Measurements from ENCODE around the gene FERD3L. TPM values are rescaled to one million over a fixed set of nuclear protein-coding genes. Genes with fewer than 3 reads are reported as not detected.
"Not testable (repeated sequence)": the region's sequence is repeated elsewhere in the genome, so short reads cannot be mapped to it uniquely, and the experiment has no call there.

FERD3L gene, protein sequence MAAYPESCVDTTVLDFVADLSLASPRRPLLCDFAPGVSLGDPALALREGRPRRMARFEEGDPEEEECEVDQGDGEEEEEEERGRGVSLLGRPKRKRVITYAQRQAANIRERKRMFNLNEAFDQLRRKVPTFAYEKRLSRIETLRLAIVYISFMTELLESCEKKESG
- total RNA-seq: not detected
- polyA plus RNA-seq: not detected

DNA sequence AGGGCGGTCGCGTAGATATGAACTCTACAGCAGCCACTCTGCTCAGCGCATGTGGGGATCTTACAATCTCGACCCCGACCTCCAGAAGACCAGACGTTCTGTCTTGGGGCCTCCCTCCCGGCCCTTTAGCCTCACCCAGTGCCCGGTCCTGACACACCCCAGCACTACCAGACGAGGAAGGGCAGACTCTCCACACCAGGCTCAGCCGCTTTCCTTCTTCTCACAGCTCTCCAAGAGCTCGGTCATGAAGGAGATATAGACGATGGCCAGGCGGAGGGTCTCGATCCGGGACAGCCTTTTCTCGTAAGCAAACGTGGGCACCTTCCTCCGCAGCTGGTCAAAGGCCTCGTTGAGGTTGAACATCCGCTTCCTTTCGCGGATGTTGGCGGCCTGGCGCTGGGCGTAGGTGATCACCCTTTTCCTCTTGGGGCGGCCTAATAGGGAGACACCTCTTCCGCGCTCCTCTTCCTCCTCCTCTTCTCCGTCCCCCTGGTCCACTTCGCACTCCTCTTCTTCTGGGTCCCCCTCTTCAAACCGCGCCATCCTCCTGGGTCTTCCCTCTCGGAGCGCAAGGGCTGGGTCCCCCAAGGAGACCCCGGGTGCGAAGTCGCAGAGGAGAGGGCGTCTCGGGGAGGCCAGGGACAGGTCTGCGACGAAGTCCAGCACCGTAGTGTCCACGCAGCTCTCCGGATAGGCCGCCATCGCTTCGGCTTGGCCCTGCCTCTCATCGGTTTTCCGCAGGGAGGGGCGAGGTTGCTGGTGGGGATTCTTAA lies at the start of gene FERD3L:
TSS of gene FERD3L (minus strand) at position 761 of the 773 bp plus-strand sequence. CDS start at position 702, 59 bp downstream.
- TF ChIP-seq, protein P1, sequence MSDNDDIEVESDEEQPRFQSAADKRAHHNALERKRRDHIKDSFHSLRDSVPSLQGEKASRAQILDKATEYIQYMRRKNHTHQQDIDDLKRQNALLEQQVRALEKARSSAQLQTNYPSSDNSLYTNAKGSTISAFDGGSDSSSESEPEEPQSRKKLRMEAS (IDR thresholded peaks at IDR 0.05): no peak
- TF ChIP-seq, protein P2, sequence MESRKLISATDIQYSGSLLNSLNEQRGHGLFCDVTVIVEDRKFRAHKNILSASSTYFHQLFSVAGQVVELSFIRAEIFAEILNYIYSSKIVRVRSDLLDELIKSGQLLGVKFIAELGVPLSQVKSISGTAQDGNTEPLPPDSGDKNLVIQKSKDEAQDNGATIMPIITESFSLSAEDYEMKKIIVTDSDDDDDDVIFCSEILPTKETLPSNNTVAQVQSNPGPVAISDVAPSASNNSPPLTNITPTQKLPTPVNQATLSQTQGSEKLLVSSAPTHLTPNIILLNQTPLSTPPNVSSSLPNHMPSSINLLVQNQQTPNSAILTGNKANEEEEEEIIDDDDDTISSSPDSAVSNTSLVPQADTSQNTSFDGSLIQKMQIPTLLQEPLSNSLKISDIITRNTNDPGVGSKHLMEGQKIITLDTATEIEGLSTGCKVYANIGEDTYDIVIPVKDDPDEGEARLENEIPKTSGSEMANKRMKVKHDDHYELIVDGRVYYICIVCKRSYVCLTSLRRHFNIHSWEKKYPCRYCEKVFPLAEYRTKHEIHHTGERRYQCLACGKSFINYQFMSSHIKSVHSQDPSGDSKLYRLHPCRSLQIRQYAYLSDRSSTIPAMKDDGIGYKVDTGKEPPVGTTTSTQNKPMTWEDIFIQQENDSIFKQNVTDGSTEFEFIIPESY (IDR thresholded peaks at IDR 0.05): no peak
- TF ChIP-seq, protein P3, sequence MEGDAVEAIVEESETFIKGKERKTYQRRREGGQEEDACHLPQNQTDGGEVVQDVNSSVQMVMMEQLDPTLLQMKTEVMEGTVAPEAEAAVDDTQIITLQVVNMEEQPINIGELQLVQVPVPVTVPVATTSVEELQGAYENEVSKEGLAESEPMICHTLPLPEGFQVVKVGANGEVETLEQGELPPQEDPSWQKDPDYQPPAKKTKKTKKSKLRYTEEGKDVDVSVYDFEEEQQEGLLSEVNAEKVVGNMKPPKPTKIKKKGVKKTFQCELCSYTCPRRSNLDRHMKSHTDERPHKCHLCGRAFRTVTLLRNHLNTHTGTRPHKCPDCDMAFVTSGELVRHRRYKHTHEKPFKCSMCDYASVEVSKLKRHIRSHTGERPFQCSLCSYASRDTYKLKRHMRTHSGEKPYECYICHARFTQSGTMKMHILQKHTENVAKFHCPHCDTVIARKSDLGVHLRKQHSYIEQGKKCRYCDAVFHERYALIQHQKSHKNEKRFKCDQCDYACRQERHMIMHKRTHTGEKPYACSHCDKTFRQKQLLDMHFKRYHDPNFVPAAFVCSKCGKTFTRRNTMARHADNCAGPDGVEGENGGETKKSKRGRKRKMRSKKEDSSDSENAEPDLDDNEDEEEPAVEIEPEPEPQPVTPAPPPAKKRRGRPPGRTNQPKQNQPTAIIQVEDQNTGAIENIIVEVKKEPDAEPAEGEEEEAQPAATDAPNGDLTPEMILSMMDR (IDR thresholded peaks at IDR 0.05; ENCODE audit: low read depth, low read length, missing input control): no peak
- TF ChIP-seq EGR1 (IDR thresholded peaks at IDR 0.05; ENCODE audit: low read depth in 2 of 2) (no peak), FOXA1 (IDR thresholded peaks at IDR 0.05) (no peak), HNF4A (conservative IDR thresholded peaks at IDR 0.05) (no peak)
- TF ChIP-seq, protein P4, sequence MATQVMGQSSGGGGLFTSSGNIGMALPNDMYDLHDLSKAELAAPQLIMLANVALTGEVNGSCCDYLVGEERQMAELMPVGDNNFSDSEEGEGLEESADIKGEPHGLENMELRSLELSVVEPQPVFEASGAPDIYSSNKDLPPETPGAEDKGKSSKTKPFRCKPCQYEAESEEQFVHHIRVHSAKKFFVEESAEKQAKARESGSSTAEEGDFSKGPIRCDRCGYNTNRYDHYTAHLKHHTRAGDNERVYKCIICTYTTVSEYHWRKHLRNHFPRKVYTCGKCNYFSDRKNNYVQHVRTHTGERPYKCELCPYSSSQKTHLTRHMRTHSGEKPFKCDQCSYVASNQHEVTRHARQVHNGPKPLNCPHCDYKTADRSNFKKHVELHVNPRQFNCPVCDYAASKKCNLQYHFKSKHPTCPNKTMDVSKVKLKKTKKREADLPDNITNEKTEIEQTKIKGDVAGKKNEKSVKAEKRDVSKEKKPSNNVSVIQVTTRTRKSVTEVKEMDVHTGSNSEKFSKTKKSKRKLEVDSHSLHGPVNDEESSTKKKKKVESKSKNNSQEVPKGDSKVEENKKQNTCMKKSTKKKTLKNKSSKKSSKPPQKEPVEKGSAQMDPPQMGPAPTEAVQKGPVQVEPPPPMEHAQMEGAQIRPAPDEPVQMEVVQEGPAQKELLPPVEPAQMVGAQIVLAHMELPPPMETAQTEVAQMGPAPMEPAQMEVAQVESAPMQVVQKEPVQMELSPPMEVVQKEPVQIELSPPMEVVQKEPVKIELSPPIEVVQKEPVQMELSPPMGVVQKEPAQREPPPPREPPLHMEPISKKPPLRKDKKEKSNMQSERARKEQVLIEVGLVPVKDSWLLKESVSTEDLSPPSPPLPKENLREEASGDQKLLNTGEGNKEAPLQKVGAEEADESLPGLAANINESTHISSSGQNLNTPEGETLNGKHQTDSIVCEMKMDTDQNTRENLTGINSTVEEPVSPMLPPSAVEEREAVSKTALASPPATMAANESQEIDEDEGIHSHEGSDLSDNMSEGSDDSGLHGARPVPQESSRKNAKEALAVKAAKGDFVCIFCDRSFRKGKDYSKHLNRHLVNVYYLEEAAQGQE (IDR thresholded peaks at IDR 0.05): no peak
- Histone ChIP-seq H3K27me3 (ENCODE audit: control insufficient read depth in 4 of 4, insufficient read depth in 4 of 4, low read length in 3 of 4) (peaks cover 0 to 3% (median 2%) of the 10 kb centered on the region in 4 donors), H3K36me3 (ENCODE audit: control insufficient read depth in 4 of 4, insufficient read depth in 3 of 4, low read depth in 1 of 4, low read length in 3 of 4) (no peaks in the 10 kb centered on the region), H3K9ac (ENCODE audit: low read depth in 1 of 2, low read length in 2 of 2) (no peak within 1 kb of the TSS), H3K4me1 (ENCODE audit: control insufficient read depth in 4 of 4, insufficient read depth in 4 of 4, low read length in 3 of 4) (no peaks in the 10 kb centered on the region), H3K9me3 (ENCODE audit: control insufficient read depth in 4 of 4, low read length in 3 of 4) (no peaks in the 10 kb centered on the region), H3K4me3 (ENCODE audit: low read depth in 1 of 3, low read length in 3 of 3) (no peak within 1 kb of the TSS), H3K27ac (ENCODE audit: low read depth in 1 of 2, low read length in 2 of 2) (no peak within 1 kb of the TSS)
- no peak for DNase-seq (ENCODE audit: low spot score)
- WGBS: 6% methylated on average over 51 of the region's 51 CpGs

DNA sequence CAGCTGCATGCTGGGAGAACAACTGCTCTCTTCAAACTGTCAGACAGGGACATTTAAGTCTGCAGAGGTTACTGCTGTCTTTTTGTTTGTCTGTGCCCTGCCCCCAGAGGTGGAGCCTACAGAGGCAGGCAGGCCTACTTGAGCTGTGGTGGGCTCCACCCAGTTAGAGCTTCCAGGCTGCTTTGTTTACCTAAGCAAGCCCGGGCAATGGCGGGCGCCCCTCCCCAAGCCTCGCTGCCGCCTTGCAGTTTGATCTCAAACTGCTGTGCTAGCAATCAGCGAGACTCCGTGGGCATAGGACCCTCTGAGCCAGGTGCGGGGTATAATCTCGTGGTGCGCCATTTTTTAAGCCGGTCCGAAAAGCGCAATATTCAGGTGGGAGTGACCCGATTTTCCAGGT lies 49.2 kb upstream of the FERD3L start:
- not testable (repeated sequence) for H3K4me3 ChIP-seq (ENCODE audit: low read depth in 1 of 3, low read length in 3 of 3); H3K27me3 ChIP-seq (ENCODE audit: control insufficient read depth in 4 of 4, insufficient read depth in 4 of 4, low read length in 3 of 4); H3K27ac ChIP-seq (ENCODE audit: low read depth in 1 of 2, low read length in 2 of 2); H3K36me3 ChIP-seq (ENCODE audit: control insufficient read depth in 4 of 4, insufficient read depth in 3 of 4, low read depth in 1 of 4, low read length in 3 of 4); H3K9me3 ChIP-seq (ENCODE audit: control insufficient read depth in 4 of 4, low read length in 3 of 4); H3K4me1 ChIP-seq (ENCODE audit: control insufficient read depth in 4 of 4, insufficient read depth in 4 of 4, low read length in 3 of 4); H3K9ac ChIP-seq (ENCODE audit: low read depth in 1 of 2, low read length in 2 of 2); DNase-seq (ENCODE audit: low spot score)
- WGBS: 26% methylated on average over 14 of the region's 14 CpGs
